ENCODE measurements around the gene GINS1. TPM values are rescaled to one million over a fixed set of nuclear protein-coding genes. Genes with fewer than 3 reads are reported as not detected.
A peak's percentile ranks its signal among the peaks of the same experiment; 100 is the strongest.
"Not testable (repeated sequence)": the region's sequence is repeated elsewhere in the genome, so short reads cannot be mapped to it uniquely, and the experiment has no call there.

Gene GINS1
- total RNA-seq, 3 donors from 2014 or later = 0.32 to 0.73 (median 0.33) TPM

- DNase-seq (ENCODE audit: low spot score in 2 of 2) = no peak
- no peaks in the 10 kb centered on the region for H3K27me3 ChIP-seq
- no peak for TF ChIP-seq POLR2A (IDR thresholded peaks at IDR 0.05)
- TF ChIP-seq POLR2AphosphoS5 (IDR thresholded peaks at IDR 0.05) = no peak
- TF ChIP-seq, protein P1, sequence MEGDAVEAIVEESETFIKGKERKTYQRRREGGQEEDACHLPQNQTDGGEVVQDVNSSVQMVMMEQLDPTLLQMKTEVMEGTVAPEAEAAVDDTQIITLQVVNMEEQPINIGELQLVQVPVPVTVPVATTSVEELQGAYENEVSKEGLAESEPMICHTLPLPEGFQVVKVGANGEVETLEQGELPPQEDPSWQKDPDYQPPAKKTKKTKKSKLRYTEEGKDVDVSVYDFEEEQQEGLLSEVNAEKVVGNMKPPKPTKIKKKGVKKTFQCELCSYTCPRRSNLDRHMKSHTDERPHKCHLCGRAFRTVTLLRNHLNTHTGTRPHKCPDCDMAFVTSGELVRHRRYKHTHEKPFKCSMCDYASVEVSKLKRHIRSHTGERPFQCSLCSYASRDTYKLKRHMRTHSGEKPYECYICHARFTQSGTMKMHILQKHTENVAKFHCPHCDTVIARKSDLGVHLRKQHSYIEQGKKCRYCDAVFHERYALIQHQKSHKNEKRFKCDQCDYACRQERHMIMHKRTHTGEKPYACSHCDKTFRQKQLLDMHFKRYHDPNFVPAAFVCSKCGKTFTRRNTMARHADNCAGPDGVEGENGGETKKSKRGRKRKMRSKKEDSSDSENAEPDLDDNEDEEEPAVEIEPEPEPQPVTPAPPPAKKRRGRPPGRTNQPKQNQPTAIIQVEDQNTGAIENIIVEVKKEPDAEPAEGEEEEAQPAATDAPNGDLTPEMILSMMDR (IDR thresholded peaks at IDR 0.05) = no peak
- intact Hi-C loops (cut with DNase I; ENCODE audit: low total_unique reads) = loop anchor here (10.0 kb wide), 1 partner anchor 104 kb away; no protein-coding TSS in a partner anchor
- no peaks in the 10 kb centered on the region for H3K36me3 ChIP-seq
- H3K9me3 ChIP-seq = peaks cover 16 to 18% of the 10 kb centered on the region in 2 donors
- H3K4me3 ChIP-seq = no peak overlapping the region
- H3K4me1 ChIP-seq = no peaks in the 10 kb centered on the region
- H3K27ac ChIP-seq = peak overlapping the region; percentile 54 to 73
These were observed 9.0 kb upstream of the GINS1 start for GRCh38 chr20:25398376-25399036.

DNA sequence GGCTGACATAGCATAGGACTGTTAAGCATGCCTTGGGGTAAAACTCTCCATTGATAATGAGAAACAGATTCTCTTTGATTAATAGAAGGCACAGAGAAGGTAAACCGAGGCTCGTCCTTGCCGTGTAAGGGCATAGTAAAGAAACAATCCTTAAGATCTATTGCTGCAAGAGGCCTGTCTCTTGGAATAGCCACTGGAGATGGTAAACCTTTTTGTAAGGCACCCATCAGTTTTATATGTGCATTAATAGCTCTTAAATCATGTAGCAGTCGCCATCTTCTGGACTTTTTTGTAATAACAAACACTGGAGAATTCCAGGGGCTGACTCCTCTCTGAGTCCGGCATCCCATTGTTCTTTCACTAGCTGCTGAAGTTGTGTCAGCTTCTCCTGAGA lies 8.4 kb upstream of the GINS1 start:
- no peaks in the 10 kb centered on the region for H3K27me3 ChIP-seq
- intact Hi-C loops (cut with DNase I; ENCODE audit: low total_unique reads) = loop anchor here (10.0 kb wide), 1 partner anchor 104 kb away; no protein-coding TSS in a partner anchor
- no peaks in the 10 kb centered on the region for H3K36me3 ChIP-seq
- H3K4me3 ChIP-seq = no peak overlapping the region
- H3K4me1 ChIP-seq = no peaks in the 10 kb centered on the region
- DNase-seq (ENCODE audit: low spot score in 2 of 2) = peak in 1 of 2 donors; percentile 41
- peaks cover 21% of the 10 kb centered on the region in 2 donors for H3K9me3 ChIP-seq
- TF ChIP-seq, protein P1 (IDR thresholded peaks at IDR 0.05) = peak in 2 of 3 donors; percentile 59 to 70
- no peak for TF ChIP-seq POLR2AphosphoS5 (IDR thresholded peaks at IDR 0.05)
- H3K27ac ChIP-seq = peak overlapping the region; percentile 54 to 73

- H3K27ac ChIP-seq; intact Hi-C loops (cut with DNase I; ENCODE audit: low total_unique reads); H3K36me3 ChIP-seq; H3K27me3 ChIP-seq; H3K4me1 ChIP-seq; H3K4me3 ChIP-seq; DNase-seq (ENCODE audit: low spot score in 2 of 2): not testable (repeated sequence)
- H3K9me3 ChIP-seq = peaks cover 21% of the 10 kb centered on the region in 2 donors
These were observed 7.2 kb upstream of the GINS1 start for GRCh38 chr20:25400291-25400732.

DNA sequence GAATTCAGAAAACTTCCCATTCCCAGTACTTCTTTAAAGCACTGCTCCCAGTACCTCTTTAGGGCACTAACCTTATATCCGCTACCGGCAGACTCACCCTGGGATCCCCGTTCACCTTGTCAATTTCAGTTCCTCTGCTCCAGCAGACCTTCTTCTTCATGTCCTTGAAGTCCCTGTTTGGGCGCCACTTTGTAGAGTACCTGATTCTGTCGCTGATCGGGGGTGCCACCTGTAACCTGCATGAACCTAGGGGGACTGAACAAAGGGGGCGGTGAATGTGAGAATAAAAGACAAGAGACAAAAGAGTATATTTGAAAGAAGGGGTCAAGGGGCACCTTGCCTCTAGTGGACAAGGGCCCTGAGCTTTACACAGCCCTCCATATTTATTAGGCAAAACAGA lies 4.9 kb upstream of the GINS1 start:
- Histone ChIP-seq H3K4me1 (no peaks in the 10 kb centered on the region), H3K27ac (no peak overlapping the region), H3K27me3 (no peaks in the 10 kb centered on the region), H3K36me3 (no peaks in the 10 kb centered on the region), H3K9me3 (peaks cover 21% of the 10 kb centered on the region in 2 donors), H3K4me3 (no peak overlapping the region)
- intact Hi-C loops (cut with DNase I; ENCODE audit: low total_unique reads) = no loop called here
- DNase-seq (ENCODE audit: low spot score in 2 of 2) = no peak
- no peak for TF ChIP-seq POLR2A (IDR thresholded peaks at IDR 0.05)

DNA sequence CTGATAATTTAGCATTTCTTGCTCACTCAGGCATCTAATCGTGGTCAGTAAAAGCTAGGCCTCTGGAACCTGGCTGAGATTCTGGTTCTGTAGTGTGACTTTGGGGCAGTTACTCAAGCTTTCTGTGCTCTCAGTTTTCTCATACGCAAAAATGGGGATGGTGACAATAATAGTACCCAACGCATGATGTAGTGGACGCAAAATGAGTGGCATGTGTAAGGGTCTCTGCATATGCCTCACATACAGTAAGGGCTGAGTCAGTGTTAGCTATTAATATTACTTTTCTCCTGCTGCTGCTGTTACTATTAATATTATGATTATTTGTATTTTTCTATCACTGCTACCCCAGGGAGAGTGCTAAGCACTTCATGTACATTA lies 686 bp downstream of the GINS1 start:
- H3K36me3 ChIP-seq = no peaks in the 10 kb centered on the region
- H3K4me3 ChIP-seq = peak overlapping the region; percentile 52 to 77 (median 65)
- H3K27ac ChIP-seq = no peak overlapping the region
- H3K27me3 ChIP-seq = no peaks in the 10 kb centered on the region
- DNase-seq (ENCODE audit: low spot score in 2 of 2) = no peak
- intact Hi-C loops (cut with DNase I; ENCODE audit: low total_unique reads) = no loop called here
- peaks cover 5 to 9% of the 10 kb centered on the region in 2 donors for H3K9me3 ChIP-seq
- no peak for TF ChIP-seq POLR2A (IDR thresholded peaks at IDR 0.05)
- TF ChIP-seq POLR2AphosphoS5 (IDR thresholded peaks at IDR 0.05) = no peak
- TF ChIP-seq, protein P1 (IDR thresholded peaks at IDR 0.05) = no peak
- no peaks in the 10 kb centered on the region for H3K4me1 ChIP-seq

- Histone ChIP-seq H3K4me1 (no peaks in the 10 kb centered on the region), H3K36me3 (no peaks in the 10 kb centered on the region), H3K27me3 (no peaks in the 10 kb centered on the region), H3K27ac (no peak overlapping the region), H3K9me3 (peaks cover 0 to 1% of the 10 kb centered on the region in 2 donors), H3K4me3 (no peak overlapping the region)
- TF ChIP-seq POLR2A (IDR thresholded peaks at IDR 0.05) (no peak), POLR2AphosphoS5 (IDR thresholded peaks at IDR 0.05) (no peak)
- TF ChIP-seq, protein P1 (IDR thresholded peaks at IDR 0.05) = no peak
- DNase-seq (ENCODE audit: low spot score in 2 of 2) = no peak
- intact Hi-C loops (cut with DNase I; ENCODE audit: low total_unique reads) = no loop called here
These were observed 1.4 kb downstream of the GINS1 start for GRCh38 chr20:25408890-25409289.
